ENCODE results near the gene RAD52. TPM values are rescaled to one million over a fixed set of nuclear protein-coding genes. Genes with fewer than 3 reads are reported as not detected.

The RAD52 gene
- total and polyA plus RNA-seq, 4 donors = 3.7 to 14.2 (median 6.7) TPM

DNA sequence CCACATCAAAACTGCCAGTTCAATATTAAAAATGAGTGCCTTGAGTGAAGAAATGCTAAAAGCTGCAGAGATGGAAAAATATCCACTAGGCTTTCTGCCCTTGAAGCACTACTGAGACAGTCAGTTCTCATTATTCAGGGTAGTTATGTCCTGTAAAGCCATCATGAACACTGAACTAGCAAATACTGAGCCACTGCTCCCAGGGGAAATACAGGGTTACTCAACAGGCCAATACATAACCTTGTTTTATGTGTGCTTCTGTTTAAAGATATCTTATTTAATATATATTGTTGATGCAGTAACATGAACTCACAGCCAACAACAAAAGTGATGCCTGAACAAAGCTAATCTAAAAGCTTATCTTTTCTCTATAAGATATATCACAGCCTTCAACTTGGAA, 3.3 kb downstream of the RAD52 start:
- Histone ChIP-seq H3K9ac (ENCODE audit: low read depth in 1 of 2, low read length in 2 of 2) (no peak overlapping the region), H3K36me3 (ENCODE audit: control insufficient read depth in 4 of 4, insufficient read depth in 3 of 4, low read depth in 1 of 4, low read length in 3 of 4) (peaks cover 0 to 2% (median 1%) of the 10 kb centered on the region in 4 donors), H3K27ac (ENCODE audit: low read depth in 1 of 2, low read length in 2 of 2) (no peak overlapping the region), H3K9me3 (ENCODE audit: control insufficient read depth in 4 of 4, low read length in 3 of 4) (no peaks in the 10 kb centered on the region), H3K4me1 (ENCODE audit: control insufficient read depth in 4 of 4, insufficient read depth in 4 of 4, low read length in 3 of 4) (peaks cover 3 to 17% (median 8%) of the 10 kb centered on the region in 4 donors), H3K4me3 (ENCODE audit: low read depth in 1 of 3, low read length in 3 of 3) (no peak overlapping the region), H3K27me3 (ENCODE audit: control insufficient read depth in 4 of 4, insufficient read depth in 4 of 4, low read length in 3 of 4) (no peaks in the 10 kb centered on the region)
- no peak for TF ChIP-seq YY1 (IDR thresholded peaks at IDR 0.05)
- no peak for TF ChIP-seq CTCF (IDR thresholded peaks at IDR 0.05; ENCODE audit: low read depth, low read length, missing input control)
- no peak for TF ChIP-seq RAD21 (IDR thresholded peaks at IDR 0.05)
- TF ChIP-seq FOXA2 (IDR thresholded peaks at IDR 0.05) = no peak
- TF ChIP-seq ZBTB33 (IDR thresholded peaks at IDR 0.05) = no peak
- no peak for TF ChIP-seq REST (IDR thresholded peaks at IDR 0.05)
- TF ChIP-seq EGR1 (IDR thresholded peaks at IDR 0.05; ENCODE audit: low read depth in 2 of 2) = no peak
- no peak for TF ChIP-seq FOXA1 (IDR thresholded peaks at IDR 0.05)
- no peak for TF ChIP-seq RXRA (IDR thresholded peaks at IDR 0.05)
- TF ChIP-seq NR2F2 (IDR thresholded peaks at IDR 0.05) = no peak
- TF ChIP-seq, protein P1, sequence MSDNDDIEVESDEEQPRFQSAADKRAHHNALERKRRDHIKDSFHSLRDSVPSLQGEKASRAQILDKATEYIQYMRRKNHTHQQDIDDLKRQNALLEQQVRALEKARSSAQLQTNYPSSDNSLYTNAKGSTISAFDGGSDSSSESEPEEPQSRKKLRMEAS (IDR thresholded peaks at IDR 0.05) = no peak
- no peak for TF ChIP-seq SP1 (IDR thresholded peaks at IDR 0.05)
- no peak for TF ChIP-seq GABPA (IDR thresholded peaks at IDR 0.05 in 1 of 2, conservative IDR thresholded peaks at IDR 0.05 in 1 of 2)
- TF ChIP-seq JUND (IDR thresholded peaks at IDR 0.05) = no peak
- no peak for TF ChIP-seq HNF4A (conservative IDR thresholded peaks at IDR 0.05)
- no peak for TF ChIP-seq HNF4G (IDR thresholded peaks at IDR 0.05)
- no peak for TF ChIP-seq TAF1 (conservative IDR thresholded peaks at IDR 0.05)
- DNase-seq (ENCODE audit: low spot score) = no peak

DNA sequence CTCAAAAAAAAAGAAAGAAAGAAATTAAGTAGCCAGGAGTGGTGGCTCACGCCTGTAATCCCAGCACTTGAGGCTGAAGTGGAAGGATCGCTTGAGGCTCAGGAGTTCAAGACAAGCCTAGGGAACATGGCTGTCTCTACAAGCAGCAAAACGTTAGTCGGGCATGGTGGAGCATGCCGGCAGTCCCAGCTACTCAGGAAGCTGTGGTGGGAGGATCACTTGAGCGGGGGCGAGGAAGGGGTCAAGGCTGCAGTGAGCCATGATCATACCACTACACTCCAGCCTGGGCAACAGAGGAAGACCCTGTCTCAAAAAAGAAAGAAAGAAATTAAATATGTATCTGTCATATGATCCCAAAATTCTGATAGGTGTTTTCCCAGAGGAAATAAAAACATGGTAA, 5.3 kb downstream of the RAD52 start:
- Histone ChIP-seq H3K36me3 (ENCODE audit: control insufficient read depth in 4 of 4, insufficient read depth in 3 of 4, low read depth in 1 of 4, low read length in 3 of 4) (peaks cover 0 to 2% (median 2%) of the 10 kb centered on the region in 4 donors), H3K4me1 (ENCODE audit: control insufficient read depth in 4 of 4, insufficient read depth in 4 of 4, low read length in 3 of 4) (peaks cover 0 to 10% (median 7%) of the 10 kb centered on the region in 4 donors), H3K27me3 (ENCODE audit: control insufficient read depth in 4 of 4, insufficient read depth in 4 of 4, low read length in 3 of 4) (no peaks in the 10 kb centered on the region), H3K9ac (ENCODE audit: low read depth in 1 of 2, low read length in 2 of 2) (no peak overlapping the region), H3K9me3 (ENCODE audit: control insufficient read depth in 4 of 4, low read length in 3 of 4) (no peaks in the 10 kb centered on the region), H3K4me3 (ENCODE audit: low read depth in 1 of 3, low read length in 3 of 3) (no peak overlapping the region), H3K27ac (ENCODE audit: low read depth in 1 of 2, low read length in 2 of 2) (no peak overlapping the region)
- no peak for DNase-seq (ENCODE audit: low spot score)
- whole genome bisulfite sequencing = 79% methylated on average over 7 of the region's 7 CpGs
- TF ChIP-seq HNF4A (conservative IDR thresholded peaks at IDR 0.05) = no peak
- TF ChIP-seq SP1 (IDR thresholded peaks at IDR 0.05) = no peak
- no peak for TF ChIP-seq FOXA2 (IDR thresholded peaks at IDR 0.05)
- no peak for TF ChIP-seq GABPA (IDR thresholded peaks at IDR 0.05 in 1 of 2, conservative IDR thresholded peaks at IDR 0.05 in 1 of 2)
- no peak for TF ChIP-seq TAF1 (conservative IDR thresholded peaks at IDR 0.05)
- TF ChIP-seq EGR1 (IDR thresholded peaks at IDR 0.05; ENCODE audit: low read depth in 2 of 2) = no peak
- TF ChIP-seq, protein P1 (IDR thresholded peaks at IDR 0.05) = no peak
- no peak for TF ChIP-seq ATF3 (IDR thresholded peaks at IDR 0.05)
- TF ChIP-seq ZBTB33 (IDR thresholded peaks at IDR 0.05) = no peak
- TF ChIP-seq YY1 (IDR thresholded peaks at IDR 0.05) = no peak
- TF ChIP-seq FOXA1 (IDR thresholded peaks at IDR 0.05) = no peak
- TF ChIP-seq HNF4G (IDR thresholded peaks at IDR 0.05) = no peak
- no peak for TF ChIP-seq JUND (IDR thresholded peaks at IDR 0.05)
- TF ChIP-seq CTCF (IDR thresholded peaks at IDR 0.05; ENCODE audit: low read depth, low read length, missing input control) = no peak

All from liver (tissue), 9 donors.